HUES6 (cell line): Measurements from ENCODE around the gene PTPRU.
"Not testable (repeated sequence)": the region's sequence is repeated elsewhere in the genome, so short reads cannot be mapped to it uniquely, and the experiment has no call there.

Experiments
- H3K27ac ChIP-seq: 2 replicates; pipeline ENCODE4 v1.7.0; 2013; ENCODE audit warnings: low read depth, mild to moderate bottlenecking, low read length, inconsistent platforms
- H3K27me3 ChIP-seq: 2 replicates; pipeline ENCODE4 v1.6.1; 2013; ENCODE audit warnings: low read length; ENCODE audit not compliant: control insufficient read depth, insufficient read depth
- H3K36me3 ChIP-seq: 2 replicates; pipeline ENCODE4 v1.6.1; 2013; ENCODE audit warnings: low read length; ENCODE audit not compliant: control insufficient read depth, insufficient read depth
- H3K4me1 ChIP-seq: 2 replicates; pipeline ENCODE4 v1.6.1; 2013; ENCODE audit warnings: low read length; ENCODE audit not compliant: control insufficient read depth, insufficient read depth
- H3K4me3 ChIP-seq: 2 replicates; pipeline ENCODE4 v1.5.1; 2013; ENCODE audit warnings: low read depth, low read length
- H3K9ac ChIP-seq: one replicate; pipeline ENCODE4 v1.6.1; 2013; ENCODE audit warnings: mild to moderate bottlenecking, low read length
- H3K9me3 ChIP-seq: 2 replicates; pipeline ENCODE4 v1.6.1; 2013; ENCODE audit warnings: low read depth, low read length; ENCODE audit not compliant: control insufficient read depth, insufficient read depth

PTPRU gene

GRCh38 chr1:29309621-29310020 lies 73.3 kb downstream of the PTPRU start:
- no peak overlapping the region for H3K4me3 ChIP-seq
- H3K9ac ChIP-seq: no peak overlapping the region
- H3K27ac ChIP-seq: no peak overlapping the region
- H3K4me1 ChIP-seq: peaks cover 8% of the 10 kb centered on the region; the same call in 1 of the 2 replicates
- peaks cover 31% of the 10 kb centered on the region for H3K36me3 ChIP-seq
- H3K9me3 ChIP-seq: no peaks in the 10 kb centered on the region
- H3K27me3 ChIP-seq: no peaks in the 10 kb centered on the region

DNA sequence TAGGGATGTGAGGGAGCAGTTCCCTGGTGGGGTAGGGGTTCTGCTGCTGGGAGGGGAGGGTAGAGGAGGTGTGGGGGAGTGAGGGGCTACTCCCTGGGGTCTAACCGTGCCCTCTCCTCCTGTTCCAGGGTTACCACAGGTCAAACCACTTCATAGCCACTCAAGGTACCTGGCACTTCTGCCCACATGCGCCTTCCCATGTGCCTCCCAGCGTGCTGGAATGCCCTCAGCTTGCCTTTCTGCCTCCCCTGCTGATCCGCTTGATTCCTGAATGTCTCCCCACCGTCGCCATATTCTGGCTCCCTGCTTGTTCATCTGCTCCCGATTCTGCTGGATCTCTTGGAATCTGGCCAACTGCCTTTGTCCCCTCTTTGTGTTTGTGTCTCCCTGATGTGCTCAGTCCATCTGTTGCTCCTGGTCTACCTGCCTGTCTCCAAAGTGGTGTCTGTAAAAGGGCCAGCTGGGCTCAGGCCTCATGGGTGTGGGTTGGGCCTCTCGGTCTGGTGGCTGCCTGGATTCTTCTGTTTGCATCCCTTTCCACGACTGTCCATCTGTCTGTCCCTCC lies 74.4 kb downstream of the PTPRU start:
- Histone ChIP-seq H3K9ac (no peak overlapping the region), H3K27ac (no peak overlapping the region), H3K9me3 (no peaks in the 10 kb centered on the region), H3K36me3 (peaks cover 35% of the 10 kb centered on the region), H3K4me3 (no peak overlapping the region), H3K27me3 (no peaks in the 10 kb centered on the region), H3K4me1 (peaks cover 7% of the 10 kb centered on the region; the same call in 1 of the 2 replicates)

DNA sequence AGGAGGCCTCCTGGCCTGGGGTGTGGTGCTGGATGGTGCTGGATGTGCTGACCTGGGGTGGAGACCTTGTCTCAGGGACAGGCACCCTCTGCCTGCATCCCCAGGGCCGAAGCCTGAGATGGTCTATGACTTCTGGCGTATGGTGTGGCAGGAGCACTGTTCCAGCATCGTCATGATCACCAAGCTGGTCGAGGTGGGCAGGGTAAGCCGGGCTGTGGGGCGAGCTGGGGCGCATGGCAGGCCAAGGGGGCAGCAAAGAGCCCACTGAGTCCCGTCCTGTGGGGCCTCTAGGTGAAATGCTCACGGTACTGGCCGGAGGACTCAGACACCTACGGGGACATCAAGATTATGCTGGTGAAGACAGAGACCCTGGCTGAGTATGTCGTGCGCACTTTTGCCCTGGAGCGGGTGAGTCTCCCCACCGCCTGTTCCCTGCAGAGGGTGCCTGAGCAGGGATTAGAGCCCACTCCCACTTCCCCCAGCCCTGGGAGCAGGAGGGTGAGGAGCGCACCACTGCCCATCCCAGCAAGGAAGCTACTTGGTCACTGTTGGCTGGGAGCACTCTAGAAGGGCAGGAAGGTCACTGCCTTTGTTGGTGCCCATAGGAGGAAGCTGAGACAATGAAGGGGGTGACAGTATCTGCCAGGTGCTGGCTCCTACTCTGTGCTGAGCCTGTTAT lies 75.2 kb downstream of the PTPRU start:
- 0 out of 2 replicates have a peak, but pooled peaks cover 4% of the 10 kb centered on the region for H3K4me1 ChIP-seq
- H3K27ac ChIP-seq: no peak overlapping the region
- H3K9ac ChIP-seq: no peak overlapping the region
- H3K9me3 ChIP-seq: no peaks in the 10 kb centered on the region
- no peaks in the 10 kb centered on the region for H3K27me3 ChIP-seq
- no peak overlapping the region for H3K4me3 ChIP-seq
- H3K36me3 ChIP-seq: peaks cover 33% of the 10 kb centered on the region

GRCh38 chr1:29312469-29313461 lies 76.4 kb downstream of the PTPRU start:
- no peaks in the 10 kb centered on the region for H3K9me3 ChIP-seq
- H3K4me1 ChIP-seq: 0 out of 2 replicates have a peak, but pooled peaks cover 4% of the 10 kb centered on the region
- H3K27me3 ChIP-seq: no peaks in the 10 kb centered on the region
- no peak overlapping the region for H3K4me3 ChIP-seq
- no peak overlapping the region for H3K27ac ChIP-seq
- H3K9ac ChIP-seq: no peak overlapping the region
- peaks cover 34% of the 10 kb centered on the region for H3K36me3 ChIP-seq

- H3K36me3 ChIP-seq: peaks cover 37% of the 10 kb centered on the region
- not testable (repeated sequence) for H3K9ac ChIP-seq, H3K27me3 ChIP-seq, H3K27ac ChIP-seq, H3K4me3 ChIP-seq, H3K9me3 ChIP-seq, H3K4me1 ChIP-seq
These were observed 78.4 kb downstream of the PTPRU start for GRCh38 chr1:29314685-29315084.

- H3K36me3 ChIP-seq: peaks cover 37% of the 10 kb centered on the region
- no peaks in the 10 kb centered on the region for H3K9me3 ChIP-seq
- H3K4me1 ChIP-seq: 0 out of 2 replicates have a peak, but pooled peaks cover 4% of the 10 kb centered on the region
- H3K4me3 ChIP-seq: no peak overlapping the region
- no peaks in the 10 kb centered on the region for H3K27me3 ChIP-seq
- no peak overlapping the region for H3K9ac ChIP-seq
- no peak overlapping the region for H3K27ac ChIP-seq
These were observed 78.9 kb downstream of the PTPRU start for GRCh38 chr1:29315262-29315661.

DNA sequence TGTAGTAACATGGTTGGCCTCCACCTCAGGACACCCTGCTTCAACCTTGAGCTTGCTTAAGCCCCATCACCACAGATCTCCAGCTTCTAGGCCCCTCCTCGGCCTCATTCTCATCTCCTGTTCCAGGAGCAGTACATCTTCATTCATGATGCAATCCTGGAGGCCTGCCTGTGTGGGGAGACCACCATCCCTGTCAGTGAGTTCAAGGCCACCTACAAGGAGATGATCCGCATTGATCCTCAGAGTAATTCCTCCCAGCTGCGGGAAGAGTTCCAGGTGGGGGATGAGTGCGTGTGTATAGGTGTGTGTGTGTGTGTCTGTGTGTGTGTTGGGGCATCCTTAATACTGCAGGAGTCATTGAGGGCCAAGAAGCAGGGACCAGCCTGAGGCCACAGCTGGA lies 79.6 kb downstream of the PTPRU start:
- H3K27me3 ChIP-seq: no peaks in the 10 kb centered on the region
- no peak overlapping the region for H3K4me3 ChIP-seq
- no peak overlapping the region for H3K27ac ChIP-seq
- H3K4me1 ChIP-seq: 0 out of 2 replicates have a peak, but pooled peaks cover 4% of the 10 kb centered on the region
- no peaks in the 10 kb centered on the region for H3K9me3 ChIP-seq
- H3K36me3 ChIP-seq: peaks cover 40% of the 10 kb centered on the region
- no peak overlapping the region for H3K9ac ChIP-seq

DNA sequence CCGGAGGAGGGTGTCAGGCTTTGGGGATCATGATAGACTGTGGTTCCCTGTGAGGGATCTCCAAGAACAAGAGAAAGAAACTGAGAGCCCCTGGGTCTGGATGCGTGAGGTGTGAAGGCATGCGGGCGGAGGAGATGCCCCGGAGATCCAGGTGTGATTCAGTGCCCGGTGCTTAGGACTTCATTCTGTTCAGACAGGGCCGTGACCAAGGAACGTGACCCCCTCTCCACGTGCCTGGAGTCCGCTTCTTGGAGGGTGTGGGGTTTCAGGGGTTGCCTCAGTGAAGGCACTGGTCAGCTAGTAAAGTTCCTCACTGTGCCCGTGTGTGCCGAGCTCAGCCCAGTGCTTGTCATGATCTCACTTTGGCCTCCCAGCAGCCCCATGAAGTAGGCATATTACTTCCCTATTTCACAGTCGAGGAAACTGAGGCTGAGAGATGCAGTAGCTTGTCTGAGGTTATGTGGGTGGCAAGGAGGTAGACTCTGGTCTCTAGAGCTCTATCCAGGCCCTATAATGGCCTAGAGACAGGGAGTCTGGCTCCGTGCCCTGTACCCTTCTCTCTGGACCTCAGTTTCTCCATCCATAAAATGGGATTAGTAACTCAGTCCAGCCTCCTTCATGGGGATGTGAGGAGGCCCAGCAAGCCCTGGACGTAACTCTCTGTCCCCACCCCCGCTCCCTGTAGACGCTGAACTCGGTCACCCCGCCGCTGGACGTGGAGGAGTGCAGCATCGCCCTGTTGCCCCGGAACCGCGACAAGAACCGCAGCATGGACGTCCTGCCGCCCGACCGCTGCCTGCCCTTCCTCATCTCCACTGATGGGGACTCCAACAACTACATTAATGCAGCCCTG lies 81.0 kb downstream of the PTPRU start:
- no peak overlapping the region for H3K9ac ChIP-seq
- no peaks in the 10 kb centered on the region for H3K9me3 ChIP-seq
- H3K4me1 ChIP-seq: 0 out of 2 replicates have a peak, but pooled peaks cover 4% of the 10 kb centered on the region
- no peak overlapping the region for H3K27ac ChIP-seq
- no peak overlapping the region for H3K4me3 ChIP-seq
- no peaks in the 10 kb centered on the region for H3K27me3 ChIP-seq
- peaks cover 35% of the 10 kb centered on the region for H3K36me3 ChIP-seq

DNA sequence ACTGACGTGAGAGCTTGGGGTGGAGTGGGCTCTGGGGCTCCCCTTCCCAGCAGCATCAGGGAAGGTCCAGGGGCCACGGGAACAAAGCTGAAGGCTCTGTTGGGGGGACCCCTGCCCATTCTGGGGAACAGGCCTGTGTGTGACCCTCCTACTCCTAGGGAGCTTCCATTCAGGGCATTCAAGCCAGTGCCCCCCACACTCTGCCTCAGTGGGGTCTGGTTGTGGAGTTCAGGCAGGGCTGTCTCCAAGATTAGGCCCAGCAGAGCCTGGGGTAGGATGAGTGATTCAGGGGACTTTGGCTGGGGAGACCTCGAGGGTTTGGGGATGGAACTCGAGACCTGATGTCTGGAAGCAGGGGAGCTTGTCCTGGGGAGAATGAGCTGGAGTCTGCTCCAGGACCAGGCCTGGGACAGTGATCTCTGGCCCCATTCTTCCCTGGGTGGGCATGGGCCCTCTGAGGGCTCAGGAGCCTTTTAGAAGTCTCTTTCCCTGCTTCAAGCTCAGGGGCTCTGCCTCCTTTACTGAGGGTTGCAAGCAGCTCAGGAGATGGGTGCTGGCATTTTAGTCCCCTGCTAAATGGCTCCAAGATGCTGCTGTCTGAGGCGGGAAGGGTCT lies 81.7 kb downstream of the PTPRU start:
- Histone ChIP-seq H3K27ac (no peak overlapping the region), H3K9ac (no peak overlapping the region), H3K27me3 (no peaks in the 10 kb centered on the region), H3K4me3 (no peak overlapping the region), H3K36me3 (peaks cover 35% of the 10 kb centered on the region), H3K4me1 (0 out of 2 replicates have a peak, but pooled peaks cover under 1% of the 10 kb centered on the region), H3K9me3 (no peaks in the 10 kb centered on the region)

- H3K27me3 ChIP-seq: no peaks in the 10 kb centered on the region
- H3K4me3 ChIP-seq: no peak overlapping the region
- H3K36me3 ChIP-seq: peaks cover 35% of the 10 kb centered on the region
- H3K4me1 ChIP-seq: no peaks in the 10 kb centered on the region
- H3K27ac ChIP-seq: no peak overlapping the region
- no peaks in the 10 kb centered on the region for H3K9me3 ChIP-seq
- H3K9ac ChIP-seq: no peak overlapping the region
These were observed 82.4 kb downstream of the PTPRU start for GRCh38 chr1:29318724-29319123.
